CD4-positive, alpha-beta T cell treated with Interleukin-10 for 1 hour (primary cell): ENCODE measurements around the gene APOBEC4.

Experiments
- DNase-seq: peaks from one replicate; pipeline ENCODE4 v3.0.0-alpha.2; 2020

APOBEC4 gene

DNA sequence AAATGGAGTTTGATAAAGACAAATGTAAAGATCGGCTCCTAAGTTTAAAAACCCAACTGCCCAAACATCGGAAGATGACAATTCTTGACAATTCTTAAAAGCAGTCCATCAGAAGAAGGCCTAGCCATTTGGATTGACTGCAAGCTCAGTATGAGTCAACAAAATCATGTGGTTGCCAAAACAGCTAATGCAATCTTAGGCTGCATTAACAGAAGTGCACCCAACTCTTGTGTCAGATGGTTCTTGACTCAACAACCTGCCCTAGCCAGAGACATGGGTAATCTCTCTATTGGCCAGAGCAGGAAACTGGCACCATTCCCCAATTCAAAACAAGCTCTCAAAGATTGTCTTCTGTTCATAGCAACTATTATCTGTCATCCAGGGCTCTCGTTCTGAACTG is 53.0 kb downstream of the APOBEC4 start:
- DNase-seq, result no peak

DNA sequence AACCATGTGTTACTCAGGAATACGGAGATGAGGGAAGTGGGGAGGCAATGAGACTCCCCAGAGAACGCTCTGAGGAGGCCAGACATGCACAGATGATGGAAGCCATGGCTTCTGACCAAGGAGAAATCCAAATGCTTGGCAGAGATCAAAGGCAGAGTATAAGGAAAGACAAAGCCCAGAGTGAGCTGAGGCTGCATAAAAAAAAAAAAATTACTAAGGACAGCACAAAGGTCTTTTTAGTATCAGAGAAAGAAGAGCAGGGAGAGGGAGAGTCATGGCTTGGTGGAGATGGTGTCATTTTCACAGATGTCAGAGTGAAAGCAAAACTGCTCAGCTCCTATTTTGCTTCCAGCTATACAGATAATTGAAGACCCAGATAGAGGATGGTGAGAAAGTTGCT is 54.7 kb downstream of the APOBEC4 start:
- DNase-seq, result no peak

DNA sequence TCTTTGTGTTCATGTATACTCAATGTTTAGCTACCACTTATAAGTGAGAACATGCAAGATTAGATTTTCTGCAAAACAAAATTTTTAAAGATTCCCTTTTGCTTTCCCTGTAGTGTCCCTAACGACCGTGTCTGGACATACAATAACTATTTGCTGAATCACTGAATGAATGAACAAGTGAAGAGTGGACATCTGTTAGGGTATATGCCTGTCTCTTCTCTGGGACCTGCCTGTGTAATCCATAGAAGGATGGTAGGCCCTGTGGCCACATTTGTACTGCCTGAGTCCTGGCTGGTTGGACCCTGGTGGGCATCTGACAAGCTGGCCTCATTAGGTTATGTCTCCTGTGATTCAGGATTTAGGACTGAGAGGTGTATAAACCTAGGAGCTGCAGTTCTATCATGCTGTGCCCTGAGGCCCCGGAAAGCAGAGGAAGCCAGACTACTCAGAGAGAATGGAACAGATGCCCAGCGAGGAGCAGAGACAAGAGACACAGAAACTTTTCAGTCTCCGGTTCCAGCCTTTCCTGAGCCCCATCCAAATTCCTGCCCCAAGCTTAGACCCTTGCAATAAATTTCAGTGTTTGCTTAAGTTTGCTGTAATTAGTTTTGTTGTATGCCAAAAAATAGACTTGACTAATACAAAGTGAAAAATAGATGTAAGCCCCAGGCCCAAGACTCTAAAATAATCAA is 55.3 kb downstream of the APOBEC4 start:
- DNase-seq, result no peak

DNA sequence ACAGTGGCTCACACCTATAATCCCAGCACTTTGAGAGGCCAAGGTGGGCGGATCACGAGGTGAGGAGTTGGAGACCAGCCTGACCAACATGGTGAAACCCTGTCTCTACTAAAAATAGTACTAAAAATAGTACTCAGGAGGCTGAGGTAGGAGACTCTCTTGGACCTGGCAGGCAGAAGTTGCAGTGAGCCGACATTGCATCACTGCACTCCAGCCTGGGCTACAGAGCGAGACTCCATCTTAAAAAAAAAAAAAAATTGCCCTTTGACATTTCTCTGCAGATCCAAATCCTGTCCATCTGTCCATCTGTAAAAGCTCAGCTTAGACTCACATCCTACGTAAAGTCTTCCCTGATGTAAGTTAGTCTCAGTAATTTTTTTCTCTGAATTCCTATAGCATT is 56.6 kb downstream of the APOBEC4 start:
- DNase-seq, result no peak
